Activated T-cell treated with anti-CD3 and anti-CD28 coated beads, Interleukin-2, amount 50 U/mL, for 24 hours (primary cell): ENCODE data around the gene GPHN.

Experiments used
- DNase-seq: peaks from one replicate; pipeline ENCODE4 v3.0.0-alpha.2; 2020
- H3K27ac Mint-ChIP-seq: 2 replicates; pipeline ENCODE4 v1.8.0; 2020; ENCODE audit warnings: mild to moderate bottlenecking, mixed read lengths
- H3K27me3 Mint-ChIP-seq: 2 replicates; pipeline ENCODE4 v1.8.0; 2020; ENCODE audit warnings: mixed read lengths
- H3K36me3 Mint-ChIP-seq: 2 replicates; pipeline ENCODE4 v1.8.0; 2020; ENCODE audit warnings: low read depth, mixed read lengths
- H3K4me1 Mint-ChIP-seq: 2 replicates; pipeline ENCODE4 v1.8.0; 2020; ENCODE audit warnings: low read depth, mixed read lengths
- H3K4me3 Mint-ChIP-seq: 2 replicates; pipeline ENCODE4 v1.8.0; 2020; ENCODE audit warnings: mild to moderate bottlenecking, moderate library complexity, mixed read lengths
- H3K9me3 Mint-ChIP-seq: 2 replicates; pipeline ENCODE4 v1.8.0; 2020; ENCODE audit warnings: mixed read lengths

GPHN gene

GRCh38 chr14:66975251-66975650 lies 467.3 kb downstream of the GPHN start:
- peaks cover 6% of the 10 kb centered on the region for H3K4me1 Mint-ChIP-seq
- DNase-seq: no peak
- no peak overlapping the region for H3K27ac Mint-ChIP-seq
- no peaks in the 10 kb centered on the region for H3K9me3 Mint-ChIP-seq
- H3K4me3 Mint-ChIP-seq: no peak overlapping the region
- H3K36me3 Mint-ChIP-seq: peaks cover 15% of the 10 kb centered on the region
- H3K27me3 Mint-ChIP-seq: no peaks in the 10 kb centered on the region

- no peak for DNase-seq
- Mint-ChIP-seq H3K4me1 (peaks cover 6% of the 10 kb centered on the region), H3K9me3 (no peaks in the 10 kb centered on the region), H3K27ac (no peak overlapping the region), H3K4me3 (no peak overlapping the region), H3K27me3 (no peaks in the 10 kb centered on the region), H3K36me3 (peaks cover 4% of the 10 kb centered on the region)
Measured at GRCh38 chr14:66979101-66979974, 471.4 kb downstream of the GPHN start.

- Mint-ChIP-seq H3K4me1 (peaks cover 6% of the 10 kb centered on the region), H3K36me3 (peaks cover 14% of the 10 kb centered on the region), H3K9me3 (no peaks in the 10 kb centered on the region), H3K27me3 (no peaks in the 10 kb centered on the region), H3K4me3 (no peak overlapping the region), H3K27ac (no peak overlapping the region)
- no peak for DNase-seq
Measured at GRCh38 chr14:66982247-66982646, 474.3 kb downstream of the GPHN start.

GRCh38 chr14:66992776-66993175 lies 484.8 kb downstream of the GPHN start:
- H3K27me3 Mint-ChIP-seq: no peaks in the 10 kb centered on the region
- H3K4me1 Mint-ChIP-seq: peaks cover 5% of the 10 kb centered on the region
- H3K27ac Mint-ChIP-seq: no peak overlapping the region
- no peak for DNase-seq
- no peaks in the 10 kb centered on the region for H3K9me3 Mint-ChIP-seq
- H3K4me3 Mint-ChIP-seq: no peak overlapping the region
- peaks cover 21% of the 10 kb centered on the region for H3K36me3 Mint-ChIP-seq

- Mint-ChIP-seq H3K4me3 (no peak overlapping the region), H3K27me3 (no peaks in the 10 kb centered on the region), H3K36me3 (peaks cover 15% of the 10 kb centered on the region), H3K4me1 (peaks cover 11% of the 10 kb centered on the region), H3K27ac (no peak overlapping the region), H3K9me3 (no peaks in the 10 kb centered on the region)
- DNase-seq: no peak
Measured at GRCh38 chr14:66993512-66993911, 485.6 kb downstream of the GPHN start.

GRCh38 chr14:66998013-66998412 lies 490.1 kb downstream of the GPHN start:
- Mint-ChIP-seq H3K4me1 (peaks cover 12% of the 10 kb centered on the region), H3K4me3 (no peak overlapping the region), H3K36me3 (peaks cover 14% of the 10 kb centered on the region), H3K27ac (peak overlapping the region; percentile 2), H3K9me3 (no peaks in the 10 kb centered on the region), H3K27me3 (no peaks in the 10 kb centered on the region)
- DNase-seq: no peak

GRCh38 chr14:66999978-67000377 lies 492.0 kb downstream of the GPHN start:
- H3K27ac Mint-ChIP-seq: no peak overlapping the region

GRCh38 chr14:67002994-67003753 lies 495.2 kb downstream of the GPHN start:
- Mint-ChIP-seq H3K4me3 (no peak overlapping the region), H3K4me1 (peaks cover 4% of the 10 kb centered on the region), H3K27ac (no peak overlapping the region), H3K27me3 (no peaks in the 10 kb centered on the region), H3K36me3 (peaks cover 9% of the 10 kb centered on the region), H3K9me3 (no peaks in the 10 kb centered on the region)
- no peak for DNase-seq

More at GRCh38 chr14:66999978-67000377, 492.0 kb downstream of the GPHN start:
- DNase-seq: no peak
- Mint-ChIP-seq H3K27me3 (no peaks in the 10 kb centered on the region), H3K4me3 (no peak overlapping the region), H3K36me3 (peaks cover 20% of the 10 kb centered on the region), H3K9me3 (no peaks in the 10 kb centered on the region), H3K4me1 (peaks cover 12% of the 10 kb centered on the region)

GRCh38 chr14:67004521-67004920 lies 496.6 kb downstream of the GPHN start:
- H3K36me3 Mint-ChIP-seq: peaks cover 9% of the 10 kb centered on the region
- no peak for DNase-seq
- no peaks in the 10 kb centered on the region for H3K27me3 Mint-ChIP-seq
- H3K4me3 Mint-ChIP-seq: no peak overlapping the region
- no peak overlapping the region for H3K27ac Mint-ChIP-seq
- no peaks in the 10 kb centered on the region for H3K4me1 Mint-ChIP-seq
- H3K9me3 Mint-ChIP-seq: no peaks in the 10 kb centered on the region

- H3K4me3 Mint-ChIP-seq: no peak overlapping the region
- H3K4me1 Mint-ChIP-seq: no peaks in the 10 kb centered on the region
- no peak overlapping the region for H3K27ac Mint-ChIP-seq
- no peak for DNase-seq
- no peaks in the 10 kb centered on the region for H3K9me3 Mint-ChIP-seq
- no peaks in the 10 kb centered on the region for H3K36me3 Mint-ChIP-seq
- H3K27me3 Mint-ChIP-seq: no peaks in the 10 kb centered on the region
Measured at GRCh38 chr14:67010602-67011001, 502.7 kb downstream of the GPHN start.

- no peaks in the 10 kb centered on the region for H3K36me3 Mint-ChIP-seq
- no peak for DNase-seq
- H3K9me3 Mint-ChIP-seq: no peaks in the 10 kb centered on the region
- H3K4me3 Mint-ChIP-seq: no peak overlapping the region
- H3K4me1 Mint-ChIP-seq: peaks cover 2% of the 10 kb centered on the region
- no peak overlapping the region for H3K27ac Mint-ChIP-seq
- H3K27me3 Mint-ChIP-seq: no peaks in the 10 kb centered on the region
Measured at GRCh38 chr14:67016856-67017255, 508.9 kb downstream of the GPHN start.

- Mint-ChIP-seq H3K27ac (no peak overlapping the region), H3K9me3 (peaks cover 2% of the 10 kb centered on the region), H3K36me3 (peaks cover 5% of the 10 kb centered on the region), H3K27me3 (no peaks in the 10 kb centered on the region), H3K4me3 (no peak overlapping the region), H3K4me1 (peaks cover 2% of the 10 kb centered on the region)
- DNase-seq: no peak
Measured at GRCh38 chr14:67018720-67019119, 510.8 kb downstream of the GPHN start.

GRCh38 chr14:67019796-67020195 lies 511.8 kb downstream of the GPHN start:
- peaks cover 2% of the 10 kb centered on the region for H3K4me1 Mint-ChIP-seq
- H3K9me3 Mint-ChIP-seq: peaks cover 9% of the 10 kb centered on the region
- H3K27me3 Mint-ChIP-seq: no peaks in the 10 kb centered on the region
- no peak overlapping the region for H3K4me3 Mint-ChIP-seq
- H3K36me3 Mint-ChIP-seq: peaks cover 14% of the 10 kb centered on the region
- DNase-seq: no peak
- H3K27ac Mint-ChIP-seq: no peak overlapping the region

- H3K4me3 Mint-ChIP-seq: no peak overlapping the region
- H3K36me3 Mint-ChIP-seq: peaks cover 26% of the 10 kb centered on the region
- H3K4me1 Mint-ChIP-seq: no peaks in the 10 kb centered on the region
- peaks cover 10% of the 10 kb centered on the region for H3K9me3 Mint-ChIP-seq
- no peaks in the 10 kb centered on the region for H3K27me3 Mint-ChIP-seq
- H3K27ac Mint-ChIP-seq: no peak overlapping the region
- DNase-seq: no peak
Measured at GRCh38 chr14:67031920-67032774, 524.2 kb downstream of the GPHN start.
